Endodermal cell (in vitro differentiated cells): ENCODE results near the gene GPR150. TPM values are rescaled to one million over a fixed set of nuclear protein-coding genes. Genes with fewer than 3 reads are reported as not detected.
"Not testable (repeated sequence)": the region's sequence is repeated elsewhere in the genome, so short reads cannot be mapped to it uniquely, and the experiment has no call there.

Experiments used
- DNase-seq: peaks from one replicate; pipeline ENCODE4 v3.0.0-alpha.2; 2017
- H3K27ac ChIP-seq: 2 replicates; pipeline ENCODE4 v1.5.1; 2013; ENCODE audit warnings: mild to moderate bottlenecking, low read depth, low read length, moderate library complexity
- H3K27me3 ChIP-seq: 2 replicates; pipeline ENCODE4 v1.6.1; 2013; ENCODE audit warnings: mild to moderate bottlenecking, low read length, moderate library complexity; ENCODE audit not compliant: insufficient read depth, control insufficient read depth, poor library complexity, severe bottlenecking
- H3K36me3 ChIP-seq: 2 replicates; pipeline ENCODE4 v1.7.0; 2013; ENCODE audit warnings: mild to moderate bottlenecking, low read length, moderate library complexity; ENCODE audit not compliant: control insufficient read depth, insufficient read depth
- H3K4me1 ChIP-seq: one replicate; pipeline ENCODE4 v1.7.0; 2013; ENCODE audit warnings: low read length; ENCODE audit not compliant: control insufficient read depth, insufficient read depth
- H3K4me3 ChIP-seq: 2 replicates; pipeline ENCODE4 v1.5.1; 2013; ENCODE audit warnings: mild to moderate bottlenecking, low read length, moderate library complexity
- H3K9ac ChIP-seq: 2 replicates; pipeline ENCODE4 v1.6.1; 2013; ENCODE audit warnings: mild to moderate bottlenecking, low read length, moderate library complexity; ENCODE audit not compliant: poor library complexity, severe bottlenecking; ENCODE audit errors: extremely low read depth
- H3K9me3 ChIP-seq: 2 replicates; pipeline ENCODE4 v1.6.1; 2013; ENCODE audit warnings: mild to moderate bottlenecking, low read length, moderate library complexity; ENCODE audit not compliant: control insufficient read depth
- H3K27ac Mint-ChIP-seq: 2 replicates; pipeline ENCODE4 v1.8.0; 2020; ENCODE audit warnings: mixed read lengths
- H3K27me3 Mint-ChIP-seq: 2 replicates; pipeline ENCODE4 v1.8.0; 2021; ENCODE audit warnings: mild to moderate bottlenecking, mixed read lengths; ENCODE audit not compliant: insufficient read depth
- H3K36me3 Mint-ChIP-seq: 2 replicates; pipeline ENCODE4 v1.8.0; 2020; ENCODE audit warnings: low read depth, mixed read lengths
- H3K4me1 Mint-ChIP-seq: 2 replicates; pipeline ENCODE4 v1.8.0; 2020; ENCODE audit warnings: mixed read lengths
- H3K4me3 Mint-ChIP-seq: 2 replicates; pipeline ENCODE4 v1.8.0; 2020; ENCODE audit warnings: mild to moderate bottlenecking, moderate library complexity, mixed read lengths
- H3K9me3 Mint-ChIP-seq: 2 replicates; pipeline ENCODE4 v1.8.0; 2020; ENCODE audit warnings: mild to moderate bottlenecking, mixed read lengths
- whole genome bisulfite sequencing, 2 experiments: methylation state at CpG; one replicate each; pipeline versions ENCODE4 v1.1.5 to v1.1.7; 2013; ENCODE audit warnings: missing lambda C conversion rate in 2 of 2, mixed read lengths in 1 of 2; ENCODE audit not compliant: insufficient coverage in 1 of 2, insufficient read length in 1 of 2; 5-methylcytosine and 5-hydroxymethylcytosine counted together
- total RNA-seq, 2 donors: library from RNA; stranded (reverse); fragmentation: NEBNext Ultra II Directional in 1 of 2; extraction: Animal tissue kit (Norgen Biotek cat#: 25700) in 1 of 2; gene quantifications; 2 replicates in 1 of 2; 3 replicates in 1 of 2; pipeline ENCODE4 v1.2.1, GENCODE V29; 2021
- TF ChIP-seq, protein P1 (sequence below): fragments of 200-600 bp; sonication (generic); conservative IDR thresholded peaks from 2 replicates; pipeline ENCODE4 v1.5.0; 2021; ENCODE audit warnings: antibody characterized with exemption, mild to moderate bottlenecking

Gene GPR150
- total RNA-seq, 2 donors from 2014 or later, result 0.13 to 0.22 TPM

- Histone ChIP-seq H3K27ac (no peak overlapping the region), H3K9me3 (peaks cover 6% of the 10 kb centered on the region), H3K4me1 (no peaks in the 10 kb centered on the region), H3K36me3 (no peaks in the 10 kb centered on the region), H3K4me3 (no peak overlapping the region), H3K27me3 (no peaks in the 10 kb centered on the region), H3K9ac (no peak overlapping the region)
- no peaks in the 10 kb centered on the region for H3K9me3 Mint-ChIP-seq
- no peaks in the 10 kb centered on the region for H3K36me3 Mint-ChIP-seq
- TF ChIP-seq, protein P1, sequence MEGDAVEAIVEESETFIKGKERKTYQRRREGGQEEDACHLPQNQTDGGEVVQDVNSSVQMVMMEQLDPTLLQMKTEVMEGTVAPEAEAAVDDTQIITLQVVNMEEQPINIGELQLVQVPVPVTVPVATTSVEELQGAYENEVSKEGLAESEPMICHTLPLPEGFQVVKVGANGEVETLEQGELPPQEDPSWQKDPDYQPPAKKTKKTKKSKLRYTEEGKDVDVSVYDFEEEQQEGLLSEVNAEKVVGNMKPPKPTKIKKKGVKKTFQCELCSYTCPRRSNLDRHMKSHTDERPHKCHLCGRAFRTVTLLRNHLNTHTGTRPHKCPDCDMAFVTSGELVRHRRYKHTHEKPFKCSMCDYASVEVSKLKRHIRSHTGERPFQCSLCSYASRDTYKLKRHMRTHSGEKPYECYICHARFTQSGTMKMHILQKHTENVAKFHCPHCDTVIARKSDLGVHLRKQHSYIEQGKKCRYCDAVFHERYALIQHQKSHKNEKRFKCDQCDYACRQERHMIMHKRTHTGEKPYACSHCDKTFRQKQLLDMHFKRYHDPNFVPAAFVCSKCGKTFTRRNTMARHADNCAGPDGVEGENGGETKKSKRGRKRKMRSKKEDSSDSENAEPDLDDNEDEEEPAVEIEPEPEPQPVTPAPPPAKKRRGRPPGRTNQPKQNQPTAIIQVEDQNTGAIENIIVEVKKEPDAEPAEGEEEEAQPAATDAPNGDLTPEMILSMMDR, result no peak
- no peak overlapping the region for H3K4me3 Mint-ChIP-seq
- WGBS, 2 experiments, result 89 to 94% methylated on average over 2 to 5 of the region's 5 CpGs
- H3K27ac Mint-ChIP-seq, result no peak overlapping the region
- H3K27me3 Mint-ChIP-seq, result no peaks in the 10 kb centered on the region
- DNase-seq, result no peak
- H3K4me1 Mint-ChIP-seq, result peaks cover 2% of the 10 kb centered on the region
Observed at GRCh38 chr5:95641741-95642220, 21.9 kb downstream of the GPR150 start.

- H3K36me3 ChIP-seq, result no peaks in the 10 kb centered on the region
- peaks cover 6% of the 10 kb centered on the region for H3K9me3 ChIP-seq
- H3K4me1 Mint-ChIP-seq, result peaks cover 5% of the 10 kb centered on the region
- 92 to 99% methylated on average over 6 to 7 of the region's 7 CpGs for WGBS, 2 experiments
- H3K27ac Mint-ChIP-seq, result no peak overlapping the region
- no peaks in the 10 kb centered on the region for H3K36me3 Mint-ChIP-seq
- TF ChIP-seq, protein P1, result no peak
- H3K9me3 Mint-ChIP-seq, result no peaks in the 10 kb centered on the region
- H3K4me1 ChIP-seq, result no peaks in the 10 kb centered on the region
- no peak overlapping the region for H3K4me3 Mint-ChIP-seq
- H3K4me3 ChIP-seq, result no peak overlapping the region
- no peak overlapping the region for H3K27ac ChIP-seq
- no peak overlapping the region for H3K9ac ChIP-seq
- no peaks in the 10 kb centered on the region for H3K27me3 ChIP-seq
- H3K27me3 Mint-ChIP-seq, result no peaks in the 10 kb centered on the region
- DNase-seq, result no peak
Observed at GRCh38 chr5:95643152-95643551, 23.3 kb downstream of the GPR150 start.

DNA sequence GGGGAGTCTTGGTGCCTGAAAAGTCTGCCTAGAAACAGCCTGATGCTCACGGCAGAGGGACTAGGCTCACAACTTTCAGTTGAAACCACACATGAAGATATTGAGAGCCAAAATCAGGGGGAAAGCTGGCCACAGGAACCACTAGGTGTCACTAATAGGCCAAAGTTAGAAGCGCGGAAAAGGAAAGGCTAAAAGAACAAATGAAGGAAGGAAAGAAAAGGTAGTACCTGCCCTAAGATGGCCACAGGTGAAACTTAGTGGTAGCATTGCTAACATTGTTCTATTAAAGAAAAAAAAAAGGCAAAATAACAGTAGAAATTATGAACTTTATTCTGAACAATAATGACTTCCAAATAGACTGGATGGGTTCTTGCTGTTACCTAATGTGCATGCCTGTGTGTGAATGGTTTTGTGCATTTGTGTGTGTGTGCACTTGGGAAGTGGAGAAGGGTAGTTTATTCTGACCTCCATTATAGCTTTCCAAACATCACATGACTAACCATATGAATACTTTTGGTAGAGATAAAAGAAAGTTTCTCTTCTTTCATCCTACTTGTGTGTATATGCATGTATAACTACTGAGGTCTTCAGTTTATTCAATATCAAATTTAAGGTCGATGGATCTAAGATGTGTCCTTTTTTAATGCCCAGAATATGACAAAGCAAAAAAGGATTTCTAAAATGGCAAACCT lies 24.6 kb downstream of the GPR150 start:
- 24 to 39% methylated on average over 4 of the region's 4 CpGs for WGBS, 2 experiments
- DNase-seq, result peak; percentile 82

GRCh38 chr5:95646226-95646568 lies 26.3 kb downstream of the GPR150 start:
- H3K27ac Mint-ChIP-seq, result peak overlapping the region; percentile 53
- H3K27me3 ChIP-seq, H3K9me3 ChIP-seq, H3K27ac ChIP-seq, H3K9ac ChIP-seq, H3K4me1 ChIP-seq, H3K27me3 Mint-ChIP-seq, H3K9me3 Mint-ChIP-seq, H3K4me3 ChIP-seq, H3K36me3 ChIP-seq, H3K36me3 Mint-ChIP-seq, DNase-seq: not testable (repeated sequence)
- H3K4me1 Mint-ChIP-seq, result peaks cover 12% of the 10 kb centered on the region
- WGBS, 2 experiments, result 92 to 94% methylated on average over 5 to 17 of the region's 17 CpGs
- H3K4me3 Mint-ChIP-seq, result peak overlapping the region; percentile 69

More for the DNA sequence above, 24.6 kb downstream of the GPR150 start:
- peaks cover 8% of the 10 kb centered on the region for H3K4me1 Mint-ChIP-seq
- H3K9me3 ChIP-seq, result peaks cover 6% of the 10 kb centered on the region
- H3K4me1 ChIP-seq, result no peaks in the 10 kb centered on the region
- no peak overlapping the region for H3K4me3 ChIP-seq
- no peaks in the 10 kb centered on the region for H3K27me3 ChIP-seq
- no peak overlapping the region for H3K9ac ChIP-seq
- H3K36me3 Mint-ChIP-seq, result no peaks in the 10 kb centered on the region
- no peaks in the 10 kb centered on the region for H3K36me3 ChIP-seq
- TF ChIP-seq, protein P1, result peak; percentile 88
- H3K27me3 Mint-ChIP-seq, result no peaks in the 10 kb centered on the region
- no peak overlapping the region for H3K27ac ChIP-seq
- H3K9me3 Mint-ChIP-seq, result no peaks in the 10 kb centered on the region
- no peak overlapping the region for H3K4me3 Mint-ChIP-seq
- H3K27ac Mint-ChIP-seq, result no peak overlapping the region
